ENCODE results near the gene HEXIM2. TPM values are rescaled to one million over a fixed set of nuclear protein-coding genes. Genes with fewer than 3 reads are reported as not detected.
A peak's percentile ranks its signal among the peaks of the same experiment; 100 is the strongest.

Gene HEXIM2
- total and polyA plus RNA-seq, 2 of the 13 experiments (the other 11 are each of a cell fraction or from before 2014, with no cell fraction given): 27.1 to 32.4 TPM

DNA sequence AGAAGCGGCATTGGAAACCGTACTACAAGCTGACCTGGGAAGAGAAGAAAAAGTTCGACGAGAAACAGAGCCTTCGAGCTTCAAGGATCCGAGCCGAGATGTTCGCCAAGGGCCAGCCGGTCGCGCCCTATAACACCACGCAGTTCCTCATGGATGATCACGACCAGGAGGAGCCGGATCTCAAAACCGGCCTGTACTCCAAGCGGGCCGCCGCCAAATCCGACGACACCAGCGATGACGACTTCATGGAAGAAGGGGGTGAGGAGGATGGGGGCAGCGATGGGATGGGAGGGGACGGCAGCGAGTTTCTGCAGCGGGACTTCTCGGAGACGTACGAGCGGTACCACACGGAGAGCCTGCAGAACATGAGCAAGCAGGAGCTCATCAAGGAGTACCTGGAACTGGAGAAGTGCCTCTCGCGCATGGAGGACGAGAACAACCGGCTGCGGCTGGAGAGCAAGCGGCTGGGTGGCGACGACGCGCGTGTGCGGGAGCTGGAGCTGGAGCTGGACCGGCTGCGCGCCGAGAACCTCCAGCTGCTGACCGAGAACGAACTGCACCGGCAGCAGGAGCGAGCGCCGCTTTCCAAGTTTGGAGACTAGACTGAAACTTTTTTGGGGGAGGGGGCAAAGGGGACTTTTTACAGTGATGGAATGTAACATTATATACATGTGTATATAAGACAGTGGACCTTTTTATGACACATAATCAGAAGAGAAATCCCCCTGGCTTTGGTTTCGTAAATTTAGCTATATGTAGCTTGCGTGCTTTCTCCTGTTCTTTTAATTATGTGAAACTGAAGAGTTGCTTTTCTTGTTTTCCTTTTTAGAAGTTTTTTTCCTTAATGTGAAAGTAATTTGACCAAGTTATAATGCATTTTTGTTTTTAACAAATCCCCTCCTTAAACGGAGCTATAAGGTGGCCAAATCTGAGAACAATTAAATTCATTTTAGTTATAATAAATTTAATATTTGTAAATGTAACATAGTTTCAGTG is 11.7 kb upstream of the HEXIM2 start (continued):
- TF ChIP-seq, protein P1, sequence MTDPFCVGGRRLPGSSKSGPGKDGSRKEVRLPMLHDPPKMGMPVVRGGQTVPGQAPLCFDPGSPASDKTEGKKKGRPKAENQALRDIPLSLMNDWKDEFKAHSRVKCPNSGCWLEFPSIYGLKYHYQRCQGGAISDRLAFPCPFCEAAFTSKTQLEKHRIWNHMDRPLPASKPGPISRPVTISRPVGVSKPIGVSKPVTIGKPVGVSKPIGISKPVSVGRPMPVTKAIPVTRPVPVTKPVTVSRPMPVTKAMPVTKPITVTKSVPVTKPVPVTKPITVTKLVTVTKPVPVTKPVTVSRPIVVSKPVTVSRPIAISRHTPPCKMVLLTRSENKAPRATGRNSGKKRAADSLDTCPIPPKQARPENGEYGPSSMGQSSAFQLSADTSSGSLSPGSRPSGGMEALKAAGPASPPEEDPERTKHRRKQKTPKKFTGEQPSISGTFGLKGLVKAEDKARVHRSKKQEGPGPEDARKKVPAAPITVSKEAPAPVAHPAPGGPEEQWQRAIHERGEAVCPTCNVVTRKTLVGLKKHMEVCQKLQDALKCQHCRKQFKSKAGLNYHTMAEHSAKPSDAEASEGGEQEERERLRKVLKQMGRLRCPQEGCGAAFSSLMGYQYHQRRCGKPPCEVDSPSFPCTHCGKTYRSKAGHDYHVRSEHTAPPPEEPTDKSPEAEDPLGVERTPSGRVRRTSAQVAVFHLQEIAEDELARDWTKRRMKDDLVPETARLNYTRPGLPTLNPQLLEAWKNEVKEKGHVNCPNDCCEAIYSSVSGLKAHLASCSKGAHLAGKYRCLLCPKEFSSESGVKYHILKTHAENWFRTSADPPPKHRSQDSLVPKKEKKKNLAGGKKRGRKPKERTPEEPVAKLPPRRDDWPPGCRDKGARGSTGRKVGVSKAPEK (CRISPR knock-in tag; IDR thresholded peaks at IDR 0.05; ENCODE audit: borderline replicate concordance): no peak; the same call in 1 of the 2 replicates
- TF ChIP-seq, protein P2, sequence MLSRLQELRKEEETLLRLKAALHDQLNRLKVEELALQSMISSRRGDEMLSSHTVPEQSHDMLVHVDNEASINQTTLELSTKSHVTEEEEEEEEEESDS (CRISPR knock-in tag; IDR thresholded peaks at IDR 0.05; ENCODE audit: borderline replicate concordance): no peak; the same call in 1 of the 2 replicates
- TF ChIP-seq RARA (CRISPR knock-in tag; IDR thresholded peaks at IDR 0.05): peak; percentile 40
- no peak for TF ChIP-seq SIN3A (IDR thresholded peaks at IDR 0.05; ENCODE audit: borderline replicate concordance, low read depth, low read length)
- TF ChIP-seq, protein P3, sequence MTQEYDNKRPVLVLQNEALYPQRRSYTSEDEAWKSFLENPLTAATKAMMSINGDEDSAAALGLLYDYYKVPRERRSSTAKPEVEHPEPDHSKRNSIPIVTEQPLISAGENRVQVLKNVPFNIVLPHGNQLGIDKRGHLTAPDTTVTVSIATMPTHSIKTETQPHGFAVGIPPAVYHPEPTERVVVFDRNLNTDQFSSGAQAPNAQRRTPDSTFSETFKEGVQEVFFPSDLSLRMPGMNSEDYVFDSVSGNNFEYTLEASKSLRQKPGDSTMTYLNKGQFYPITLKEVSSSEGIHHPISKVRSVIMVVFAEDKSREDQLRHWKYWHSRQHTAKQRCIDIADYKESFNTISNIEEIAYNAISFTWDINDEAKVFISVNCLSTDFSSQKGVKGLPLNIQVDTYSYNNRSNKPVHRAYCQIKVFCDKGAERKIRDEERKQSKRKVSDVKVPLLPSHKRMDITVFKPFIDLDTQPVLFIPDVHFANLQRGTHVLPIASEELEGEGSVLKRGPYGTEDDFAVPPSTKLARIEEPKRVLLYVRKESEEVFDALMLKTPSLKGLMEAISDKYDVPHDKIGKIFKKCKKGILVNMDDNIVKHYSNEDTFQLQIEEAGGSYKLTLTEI (CRISPR knock-in tag; conservative IDR thresholded peaks at IDR 0.05): no peak
- TF ChIP-seq HDAC2 (CRISPR knock-in tag; IDR thresholded peaks at IDR 0.05): no peak
- TF ChIP-seq NFIB (CRISPR knock-in tag; IDR thresholded peaks at IDR 0.05; ENCODE audit: borderline replicate concordance): peak; percentile 91; the same call in 1 of the 2 replicates
- TF ChIP-seq FOXC1 (CRISPR knock-in tag; IDR thresholded peaks at IDR 0.05; ENCODE audit: borderline replicate concordance): peak; percentile 30; the same call in 1 of the 2 replicates
- peak; percentile 47; the same call in 1 of the 2 replicates for TF ChIP-seq ZNF564 (CRISPR knock-in tag; IDR thresholded peaks at IDR 0.05)
- no peak for TF ChIP-seq TBX3 (IDR thresholded peaks at IDR 0.05; ENCODE audit: borderline replicate concordance)
- TF ChIP-seq AGO1 (IDR thresholded peaks at IDR 0.05; ENCODE audit: low read depth, low read length, poor library complexity, severe bottlenecking): no peak
- TF ChIP-seq NFYB (CRISPR knock-in tag; IDR thresholded peaks at IDR 0.05): peak; percentile 25; the same call in 1 of the 2 replicates
- TF ChIP-seq, protein P4, sequence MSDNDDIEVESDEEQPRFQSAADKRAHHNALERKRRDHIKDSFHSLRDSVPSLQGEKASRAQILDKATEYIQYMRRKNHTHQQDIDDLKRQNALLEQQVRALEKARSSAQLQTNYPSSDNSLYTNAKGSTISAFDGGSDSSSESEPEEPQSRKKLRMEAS (IDR thresholded peaks at IDR 0.05): peak; percentile 46; the same call in 1 of the 2 replicates
- TF ChIP-seq TBX2 (CRISPR knock-in tag; IDR thresholded peaks at IDR 0.05; ENCODE audit: borderline replicate concordance): peak; percentile 6; the same call in 1 of the 2 replicates
- peak; percentile 62; the same call in 1 of the 2 replicates for TF ChIP-seq ZNF749 (CRISPR knock-in tag; IDR thresholded peaks at IDR 0.05; ENCODE audit: borderline replicate concordance)
- TF ChIP-seq NFKB2 (CRISPR knock-in tag; IDR thresholded peaks at IDR 0.05; ENCODE audit: borderline replicate concordance): peak; percentile 80; the same call in 1 of the 2 replicates
- TF ChIP-seq, protein P5, sequence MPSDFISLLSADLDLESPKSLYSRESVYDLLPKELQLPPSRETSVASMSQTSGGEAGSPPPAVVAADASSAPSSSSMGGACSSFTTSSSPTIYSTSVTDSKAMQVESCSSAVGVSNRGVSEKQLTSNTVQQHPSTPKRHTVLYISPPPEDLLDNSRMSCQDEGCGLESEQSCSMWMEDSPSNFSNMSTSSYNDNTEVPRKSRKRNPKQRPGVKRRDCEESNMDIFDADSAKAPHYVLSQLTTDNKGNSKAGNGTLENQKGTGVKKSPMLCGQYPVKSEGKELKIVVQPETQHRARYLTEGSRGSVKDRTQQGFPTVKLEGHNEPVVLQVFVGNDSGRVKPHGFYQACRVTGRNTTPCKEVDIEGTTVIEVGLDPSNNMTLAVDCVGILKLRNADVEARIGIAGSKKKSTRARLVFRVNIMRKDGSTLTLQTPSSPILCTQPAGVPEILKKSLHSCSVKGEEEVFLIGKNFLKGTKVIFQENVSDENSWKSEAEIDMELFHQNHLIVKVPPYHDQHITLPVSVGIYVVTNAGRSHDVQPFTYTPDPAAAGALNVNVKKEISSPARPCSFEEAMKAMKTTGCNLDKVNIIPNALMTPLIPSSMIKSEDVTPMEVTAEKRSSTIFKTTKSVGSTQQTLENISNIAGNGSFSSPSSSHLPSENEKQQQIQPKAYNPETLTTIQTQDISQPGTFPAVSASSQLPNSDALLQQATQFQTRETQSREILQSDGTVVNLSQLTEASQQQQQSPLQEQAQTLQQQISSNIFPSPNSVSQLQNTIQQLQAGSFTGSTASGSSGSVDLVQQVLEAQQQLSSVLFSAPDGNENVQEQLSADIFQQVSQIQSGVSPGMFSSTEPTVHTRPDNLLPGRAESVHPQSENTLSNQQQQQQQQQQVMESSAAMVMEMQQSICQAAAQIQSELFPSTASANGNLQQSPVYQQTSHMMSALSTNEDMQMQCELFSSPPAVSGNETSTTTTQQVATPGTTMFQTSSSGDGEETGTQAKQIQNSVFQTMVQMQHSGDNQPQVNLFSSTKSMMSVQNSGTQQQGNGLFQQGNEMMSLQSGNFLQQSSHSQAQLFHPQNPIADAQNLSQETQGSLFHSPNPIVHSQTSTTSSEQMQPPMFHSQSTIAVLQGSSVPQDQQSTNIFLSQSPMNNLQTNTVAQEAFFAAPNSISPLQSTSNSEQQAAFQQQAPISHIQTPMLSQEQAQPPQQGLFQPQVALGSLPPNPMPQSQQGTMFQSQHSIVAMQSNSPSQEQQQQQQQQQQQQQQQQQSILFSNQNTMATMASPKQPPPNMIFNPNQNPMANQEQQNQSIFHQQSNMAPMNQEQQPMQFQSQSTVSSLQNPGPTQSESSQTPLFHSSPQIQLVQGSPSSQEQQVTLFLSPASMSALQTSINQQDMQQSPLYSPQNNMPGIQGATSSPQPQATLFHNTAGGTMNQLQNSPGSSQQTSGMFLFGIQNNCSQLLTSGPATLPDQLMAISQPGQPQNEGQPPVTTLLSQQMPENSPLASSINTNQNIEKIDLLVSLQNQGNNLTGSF (CRISPR knock-in tag; IDR thresholded peaks at IDR 0.05): no peak
